ENCODE data around the gene B3GALT2.

DNA sequence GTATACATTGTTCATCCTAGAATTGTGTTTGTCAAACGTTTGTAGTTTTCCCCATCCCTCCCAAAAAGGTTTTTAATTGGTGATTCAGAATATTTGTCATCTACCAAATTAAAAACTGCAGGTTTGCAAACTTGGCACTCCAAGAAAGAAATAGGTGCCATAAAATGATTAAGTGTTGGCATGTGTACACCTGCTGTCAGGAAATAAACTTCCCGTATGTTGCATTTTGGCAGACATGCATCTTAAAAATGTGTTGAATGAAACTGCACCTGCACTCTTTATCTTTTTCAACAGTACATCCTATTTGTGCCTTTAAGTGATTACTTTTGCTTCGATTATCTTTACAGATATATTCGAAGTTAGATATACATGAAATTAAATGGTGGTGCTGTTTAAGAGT, 7.3 kb downstream of the B3GALT2 start:
- TF ChIP-seq MYC (IDR thresholded peaks at IDR 0.05; ENCODE audit: low read depth, low read length) (no peak), POLR2A (IDR thresholded peaks at IDR 0.05; ENCODE audit: low read depth, low read length) (no peak)

Data from endothelial cell of umbilical vein (primary cell).